ENCODE measurements around the gene RING1.

Gene RING1

GRCh38 chr6:33172688-33173534 lies 35.4 kb upstream of the RING1 start:
- DNase-seq: peak; percentile 27

- no peak for DNase-seq
Measured at GRCh38 chr6:33173535-33174180, 34.6 kb upstream of the RING1 start.

GRCh38 chr6:33174784-33175183 lies 33.5 kb upstream of the RING1 start:
- DNase-seq: no peak

GRCh38 chr6:33175436-33176069 lies 32.7 kb upstream of the RING1 start:
- no peak for DNase-seq

GRCh38 chr6:33176906-33177305 lies 31.4 kb upstream of the RING1 start:
- DNase-seq: no peak

- no peak for DNase-seq
Measured at GRCh38 chr6:33177552-33178446, 30.5 kb upstream of the RING1 start.

GRCh38 chr6:33178755-33179475 lies 29.4 kb upstream of the RING1 start:
- DNase-seq: no peak

GRCh38 chr6:33181141-33181540 lies 27.2 kb upstream of the RING1 start:
- no peak for DNase-seq

- DNase-seq: no peak
Measured at GRCh38 chr6:33183071-33183683, 25.1 kb upstream of the RING1 start.

- no peak for DNase-seq
Measured at GRCh38 chr6:33185190-33185589, 23.1 kb upstream of the RING1 start.

GRCh38 chr6:33185654-33186187 lies 22.6 kb upstream of the RING1 start:
- DNase-seq: no peak

GRCh38 chr6:33187809-33188208 lies 20.5 kb upstream of the RING1 start:
- DNase-seq: no peak

- no peak for DNase-seq
Measured at GRCh38 chr6:33189164-33189563, 19.1 kb upstream of the RING1 start.

GRCh38 chr6:33189625-33190448 lies 18.5 kb upstream of the RING1 start:
- DNase-seq: no peak

GRCh38 chr6:33190504-33191107 lies 17.7 kb upstream of the RING1 start:
- no peak for DNase-seq

- no peak for DNase-seq
Measured at GRCh38 chr6:33191383-33192104, 16.8 kb upstream of the RING1 start.

- no peak for DNase-seq
Measured at GRCh38 chr6:33192105-33192646, 16.1 kb upstream of the RING1 start, which contains the start of gene COL11A2. Gene COL11A2 (minus strand): TSS chr6:33192467. CDS start chr6:33192240, 227 bp downstream.

GRCh38 chr6:33192671-33193602 lies 15.4 kb upstream of the RING1 start:
- no peak for DNase-seq
